HG03354 (cell line): Measurements from ENCODE around the gene LCE2A.

Experiments
- ATAC-seq: cut with Tn5 transposase; IDR thresholded peaks from one replicate; pipeline ENCODE4 v1.9.1; 2021; ENCODE audit warnings: mild to moderate bottlenecking; ENCODE audit not compliant: unreplicated experiment, poor library complexity, severe bottlenecking

The LCE2A gene

DNA sequence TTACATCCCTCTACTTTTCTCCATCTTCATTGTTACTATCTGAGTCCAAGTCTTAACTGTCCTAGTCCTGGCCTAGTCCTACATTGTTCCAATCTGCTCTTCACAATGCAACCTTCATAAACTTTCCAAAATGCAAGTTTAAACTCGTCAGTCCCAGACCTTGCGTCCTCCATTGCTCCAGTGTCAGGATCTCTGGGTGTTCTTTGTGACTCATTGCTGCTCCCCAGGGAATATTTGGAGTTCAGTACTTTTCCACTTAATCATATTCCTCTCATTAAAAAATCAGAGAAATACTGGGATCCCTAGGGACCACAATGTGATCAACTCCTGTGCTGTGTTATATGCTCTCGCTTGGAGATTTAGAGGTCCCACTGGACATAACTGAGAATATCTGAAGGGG is 41.7 kb downstream of the LCE2A start:
- ATAC-seq, result no peak

DNA sequence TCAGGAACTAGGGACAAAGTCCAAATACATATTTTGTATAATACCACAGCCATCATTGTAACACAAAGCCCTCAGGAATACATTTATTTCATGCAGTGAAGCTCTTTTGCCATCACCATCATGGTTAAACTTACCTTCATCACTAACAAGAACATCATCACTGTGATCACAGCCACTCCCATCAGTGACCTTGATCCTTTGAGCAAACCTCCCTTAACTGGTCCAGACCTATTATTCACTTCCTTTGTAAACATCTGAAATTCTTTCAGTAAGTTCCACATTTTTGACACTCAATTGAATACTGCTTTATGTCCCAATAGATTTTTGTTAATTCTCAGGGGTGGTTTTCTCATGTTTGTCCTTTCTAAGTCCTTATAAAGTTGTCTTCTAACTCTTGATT is 43.5 kb downstream of the LCE2A start:
- ATAC-seq, result no peak

DNA sequence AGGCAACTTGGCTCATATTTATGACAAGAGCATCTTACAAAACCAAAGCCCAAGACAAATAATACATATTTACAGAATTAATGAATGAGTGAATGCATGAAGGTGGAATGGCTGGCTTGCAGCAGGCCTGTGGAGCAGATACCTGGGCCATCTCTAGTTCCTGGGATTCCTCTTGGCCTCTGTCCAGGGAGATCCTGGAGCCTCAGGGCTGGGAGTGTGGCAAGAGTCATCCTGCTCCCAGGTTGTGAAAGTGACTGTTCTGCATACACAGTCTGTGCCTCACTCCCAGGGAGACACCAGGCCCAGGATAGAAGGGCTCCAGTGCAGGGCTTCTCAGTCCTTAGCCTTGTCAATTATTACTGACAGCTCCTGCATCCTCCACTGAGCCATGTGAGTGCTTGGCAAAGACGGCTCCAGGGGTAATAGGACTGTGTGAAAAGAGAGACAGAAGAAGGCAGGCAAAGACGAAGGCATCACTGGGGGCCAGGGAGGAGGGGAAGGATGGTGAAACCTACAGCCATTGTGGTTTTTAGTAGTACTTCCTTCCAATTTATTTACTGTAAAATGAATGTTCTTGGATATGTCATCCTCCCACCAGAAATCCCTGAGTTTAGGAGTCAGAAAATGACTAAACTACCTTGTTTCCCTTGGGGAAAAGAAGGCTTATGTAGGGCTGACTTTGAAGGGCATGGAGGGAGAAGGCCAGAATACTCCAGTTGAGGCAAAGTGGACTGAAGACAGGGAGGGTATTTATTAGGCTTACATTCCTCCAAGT is 45.4 kb downstream of the LCE2A start:
- ATAC-seq, result no peak

DNA sequence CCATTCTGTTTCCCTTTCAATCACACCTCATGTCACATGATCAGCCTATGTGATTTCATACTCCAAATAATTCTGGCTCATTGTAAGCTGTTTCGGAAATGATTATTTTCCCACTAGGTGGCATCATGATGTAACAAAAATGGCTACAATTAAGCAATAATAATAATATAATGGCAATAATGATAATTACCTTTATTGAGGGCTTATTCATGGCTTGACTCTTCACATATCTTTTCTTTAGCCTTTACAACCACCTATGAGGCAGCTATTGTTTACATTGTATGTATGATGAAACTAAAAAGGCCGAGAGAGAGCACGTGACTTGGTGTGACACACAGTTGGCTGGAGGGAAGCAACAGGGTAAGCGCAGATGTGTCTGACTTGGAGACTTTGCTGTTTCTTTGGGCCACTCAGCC is 47.2 kb downstream of the LCE2A start:
- no peak for ATAC-seq

DNA sequence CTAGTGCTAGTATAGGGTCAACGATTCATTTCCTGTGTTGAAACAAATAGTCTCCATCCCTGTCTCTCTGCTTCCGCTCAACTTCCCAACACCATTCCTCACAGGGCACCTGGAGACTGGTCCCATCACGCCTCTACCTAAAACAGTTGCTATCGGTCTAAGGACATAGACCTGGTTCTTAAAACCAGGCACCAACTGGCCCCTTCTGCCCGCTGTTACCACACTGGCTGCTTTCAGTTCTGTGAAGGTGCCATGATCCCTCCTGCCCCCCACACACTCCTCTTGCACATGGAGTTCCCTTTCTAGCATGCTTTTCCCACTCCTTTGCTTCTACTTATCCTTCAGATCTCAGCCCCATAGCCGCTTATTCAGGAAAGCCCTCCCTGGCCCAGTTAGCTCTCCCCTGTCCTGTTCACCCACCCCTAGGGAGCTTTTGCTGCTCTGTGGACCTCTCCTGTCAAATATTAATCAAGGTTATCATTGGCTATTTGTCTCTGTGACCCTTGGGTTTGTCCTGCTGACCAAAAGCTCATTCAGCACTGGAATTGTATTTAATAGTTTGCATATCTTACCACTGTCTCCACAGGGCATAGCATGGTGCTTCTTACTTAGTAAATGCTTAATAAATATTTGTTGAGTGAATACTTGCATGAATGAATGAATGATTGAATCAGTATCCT is 47.8 kb downstream of the LCE2A start:
- ATAC-seq, result no peak

DNA sequence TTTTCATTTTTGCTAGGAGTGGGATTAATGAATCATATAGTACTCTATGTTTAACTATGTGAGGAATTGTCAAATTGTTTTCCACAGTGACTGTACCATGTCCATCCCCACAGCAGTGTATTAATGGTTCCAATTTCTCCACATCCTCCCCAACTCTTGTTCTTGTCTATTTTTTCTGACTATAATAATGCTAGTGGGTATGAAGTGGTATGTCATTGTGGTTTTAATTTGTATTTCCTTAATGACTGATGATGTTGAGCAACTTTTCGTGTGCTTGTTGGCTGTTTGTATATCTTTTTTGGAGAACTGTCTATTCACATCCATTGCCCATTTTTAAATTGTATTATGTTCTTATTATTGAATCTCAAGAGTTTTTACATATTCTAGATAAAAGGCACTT is 49.7 kb downstream of the LCE2A start:
- ATAC-seq, result no peak
